Mammary epithelial cell (primary cell): Measurements from ENCODE around the gene KRTAP5-5.

Source experiments
- EZH2 ChIP-seq: IDR thresholded peaks from 2 replicates; pipeline ENCODE4 v1.6.1; 2012; ENCODE audit warnings: low read length, inconsistent platforms, borderline replicate concordance
- TF ChIP-seq, protein P1 (sequence below), 2 donors: IDR thresholded peaks in 1 of 2; conservative IDR thresholded peaks in 1 of 2; 2 replicates each; pipeline ENCODE4 v1.5.1; 2011 to 2012; ENCODE audit warnings: inconsistent platforms in 2 of 2, low read length in 2 of 2, mild to moderate bottlenecking in 2 of 2, control low read depth in 1 of 2, low read depth in 1 of 2; ENCODE audit not compliant: insufficient read depth in 1 of 2; ENCODE audit errors: extremely low read depth in 1 of 2

DNA sequence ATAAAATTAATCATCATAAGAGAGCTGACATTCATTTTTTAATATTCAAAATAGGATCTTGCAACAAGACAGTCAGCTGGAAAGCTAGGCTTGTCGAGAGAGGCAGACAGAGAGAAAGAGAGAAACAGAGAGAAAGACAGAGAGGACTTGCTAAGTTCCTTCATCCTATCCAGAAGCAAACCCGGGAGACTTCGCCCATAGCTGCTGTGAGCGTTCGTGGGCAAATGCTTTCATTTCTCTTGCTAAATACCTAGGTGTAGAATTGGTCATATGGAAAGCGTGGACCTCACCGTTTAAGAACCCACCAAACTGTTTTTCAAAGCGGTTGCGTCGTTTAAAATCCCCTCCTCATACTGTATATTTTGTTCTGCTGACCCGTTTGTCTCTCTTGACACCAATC is 42.1 kb downstream of the KRTAP5-5 start:
- TF ChIP-seq, protein P1, sequence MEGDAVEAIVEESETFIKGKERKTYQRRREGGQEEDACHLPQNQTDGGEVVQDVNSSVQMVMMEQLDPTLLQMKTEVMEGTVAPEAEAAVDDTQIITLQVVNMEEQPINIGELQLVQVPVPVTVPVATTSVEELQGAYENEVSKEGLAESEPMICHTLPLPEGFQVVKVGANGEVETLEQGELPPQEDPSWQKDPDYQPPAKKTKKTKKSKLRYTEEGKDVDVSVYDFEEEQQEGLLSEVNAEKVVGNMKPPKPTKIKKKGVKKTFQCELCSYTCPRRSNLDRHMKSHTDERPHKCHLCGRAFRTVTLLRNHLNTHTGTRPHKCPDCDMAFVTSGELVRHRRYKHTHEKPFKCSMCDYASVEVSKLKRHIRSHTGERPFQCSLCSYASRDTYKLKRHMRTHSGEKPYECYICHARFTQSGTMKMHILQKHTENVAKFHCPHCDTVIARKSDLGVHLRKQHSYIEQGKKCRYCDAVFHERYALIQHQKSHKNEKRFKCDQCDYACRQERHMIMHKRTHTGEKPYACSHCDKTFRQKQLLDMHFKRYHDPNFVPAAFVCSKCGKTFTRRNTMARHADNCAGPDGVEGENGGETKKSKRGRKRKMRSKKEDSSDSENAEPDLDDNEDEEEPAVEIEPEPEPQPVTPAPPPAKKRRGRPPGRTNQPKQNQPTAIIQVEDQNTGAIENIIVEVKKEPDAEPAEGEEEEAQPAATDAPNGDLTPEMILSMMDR (conservative IDR thresholded peaks at IDR 0.05 in 1 of 2, IDR thresholded peaks at IDR 0.05 in 1 of 2; ENCODE audit: extremely low read depth in 1 of 2, insufficient read depth in 1 of 2, low read depth in 1 of 2, low read length in 2 of 2), result no peak
- TF ChIP-seq EZH2, result no peak
